Gastrocnemius medialis (tissue), 4 donors: ENCODE measurements around the gene PACSIN2.
A peak's percentile ranks its signal among the peaks of the same experiment; 100 is the strongest.

Source experiments
- POLR2A ChIP-seq, 2 donors: fragments of 450-650 bp; IDR thresholded peaks; one replicate each; pipeline ENCODE4 v1.6.1; 2017; ENCODE audit warnings: antibody characterized with exemption in 2 of 2, mild to moderate bottlenecking in 2 of 2, moderate library complexity in 2 of 2
- TF ChIP-seq, protein P1 (sequence below), 5 experiments: fragments of 450-650 bp in 3 of 5; fragments of 200-600 bp in 2 of 5; sonication (generic) in 2 of 5; IDR thresholded peaks in 4 of 5; conservative IDR thresholded peaks in 1 of 5; 1 replicate in 4 of 5; 2 replicates in 1 of 5; pipeline ENCODE4 v1.5.1; 2016 to 2019; ENCODE audit warnings: antibody characterized with exemption in 5 of 5, mild to moderate bottlenecking in 3 of 5, moderate library complexity in 3 of 5

DNA sequence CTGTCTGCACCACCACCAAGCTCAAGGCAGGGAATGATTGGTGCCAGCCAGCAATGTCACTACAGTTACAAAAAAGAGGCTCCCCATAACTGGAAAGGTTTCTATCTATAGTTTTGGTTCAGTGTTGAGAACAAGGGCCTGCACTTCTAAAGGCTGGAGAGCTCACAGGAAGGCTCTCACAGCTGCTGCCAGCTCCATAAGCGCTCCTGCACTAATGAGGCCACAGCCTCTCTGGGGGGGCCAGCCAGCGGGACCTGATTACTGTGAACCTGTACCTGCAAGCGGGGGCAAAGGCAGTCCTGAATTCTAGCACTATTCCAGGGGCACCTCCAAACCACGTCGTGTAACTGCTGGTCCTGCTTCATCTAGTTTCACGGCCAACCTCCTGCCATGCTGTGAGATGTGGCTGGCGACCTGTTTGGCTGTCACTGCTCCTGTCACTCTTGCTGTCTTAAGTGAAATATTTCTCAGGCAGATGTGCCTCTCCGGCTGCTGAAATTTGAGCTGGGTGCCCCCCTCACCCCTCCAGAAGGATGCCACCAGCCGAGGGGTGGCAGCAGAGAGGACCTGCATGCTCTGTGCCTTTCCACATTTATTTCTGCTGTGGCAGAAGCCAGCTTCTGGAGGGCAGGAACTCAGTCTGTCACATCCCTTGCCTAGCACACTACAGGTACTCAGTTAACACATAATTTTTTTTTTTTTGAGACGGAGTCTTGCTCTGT is 104.6 kb downstream of the PACSIN2 start:
- TF ChIP-seq, protein P1, sequence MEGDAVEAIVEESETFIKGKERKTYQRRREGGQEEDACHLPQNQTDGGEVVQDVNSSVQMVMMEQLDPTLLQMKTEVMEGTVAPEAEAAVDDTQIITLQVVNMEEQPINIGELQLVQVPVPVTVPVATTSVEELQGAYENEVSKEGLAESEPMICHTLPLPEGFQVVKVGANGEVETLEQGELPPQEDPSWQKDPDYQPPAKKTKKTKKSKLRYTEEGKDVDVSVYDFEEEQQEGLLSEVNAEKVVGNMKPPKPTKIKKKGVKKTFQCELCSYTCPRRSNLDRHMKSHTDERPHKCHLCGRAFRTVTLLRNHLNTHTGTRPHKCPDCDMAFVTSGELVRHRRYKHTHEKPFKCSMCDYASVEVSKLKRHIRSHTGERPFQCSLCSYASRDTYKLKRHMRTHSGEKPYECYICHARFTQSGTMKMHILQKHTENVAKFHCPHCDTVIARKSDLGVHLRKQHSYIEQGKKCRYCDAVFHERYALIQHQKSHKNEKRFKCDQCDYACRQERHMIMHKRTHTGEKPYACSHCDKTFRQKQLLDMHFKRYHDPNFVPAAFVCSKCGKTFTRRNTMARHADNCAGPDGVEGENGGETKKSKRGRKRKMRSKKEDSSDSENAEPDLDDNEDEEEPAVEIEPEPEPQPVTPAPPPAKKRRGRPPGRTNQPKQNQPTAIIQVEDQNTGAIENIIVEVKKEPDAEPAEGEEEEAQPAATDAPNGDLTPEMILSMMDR (IDR thresholded peaks at IDR 0.05 in 4 of 5, conservative IDR thresholded peaks at IDR 0.05 in 1 of 5), result peak; percentile 53 to 64 (median 54)
- TF ChIP-seq POLR2A (IDR thresholded peaks at IDR 0.05), result no peak
